PFSK-1 (cell line): ENCODE measurements around the gene VPS9D1.

Source experiments
- FOXP2 ChIP-seq: optimal IDR thresholded peaks from 2 replicates; pipeline ENCODE3; 2011; ENCODE audit warnings: borderline replicate concordance, control low read depth, inconsistent platforms; ENCODE audit not compliant: insufficient read depth; ENCODE audit errors: extremely low read length, extremely low read depth
- POLR2AphosphoS5 ChIP-seq: IDR thresholded peaks from 2 replicates; pipeline ENCODE4 v1.6.1; 2012; ENCODE audit warnings: low read depth, mild to moderate bottlenecking, control low read depth, low read length, moderate library complexity
- REST ChIP-seq, 2 experiments: IDR thresholded peaks; 2 replicates each; pipeline versions ENCODE4 v1.6.1 to v1.8.0; 2011 to 2012; ENCODE audit warnings: low read depth in 2 of 2, low read length in 2 of 2, control low read depth in 1 of 2, inconsistent platforms in 1 of 2, mild to moderate bottlenecking in 1 of 2, moderate library complexity in 1 of 2; ENCODE audit not compliant: insufficient read depth in 1 of 2
- SIN3A ChIP-seq: IDR thresholded peaks from 2 replicates; pipeline ENCODE4 v1.6.1; 2012; ENCODE audit warnings: mild to moderate bottlenecking, low read length, moderate library complexity, borderline replicate concordance; ENCODE audit not compliant: insufficient read depth
- TAF1 ChIP-seq: IDR thresholded peaks from 2 replicates; pipeline ENCODE4 v1.6.1; 2012; ENCODE audit warnings: low read length, control low read depth, borderline replicate concordance; ENCODE audit not compliant: insufficient read depth

GRCh38 chr16:89708481-89708931 is 12.2 kb downstream of the VPS9D1 start:
- no peak for TF ChIP-seq POLR2AphosphoS5
- no peak for TF ChIP-seq REST (IDR thresholded peaks at IDR 0.05; ENCODE audit: insufficient read depth in 1 of 2, low read depth in 2 of 2, low read length in 2 of 2)
- TF ChIP-seq TAF1: no peak
- no peak for TF ChIP-seq SIN3A
- no peak for TF ChIP-seq FOXP2
